ENCODE measurements around the gene COL8A1.

DNA sequence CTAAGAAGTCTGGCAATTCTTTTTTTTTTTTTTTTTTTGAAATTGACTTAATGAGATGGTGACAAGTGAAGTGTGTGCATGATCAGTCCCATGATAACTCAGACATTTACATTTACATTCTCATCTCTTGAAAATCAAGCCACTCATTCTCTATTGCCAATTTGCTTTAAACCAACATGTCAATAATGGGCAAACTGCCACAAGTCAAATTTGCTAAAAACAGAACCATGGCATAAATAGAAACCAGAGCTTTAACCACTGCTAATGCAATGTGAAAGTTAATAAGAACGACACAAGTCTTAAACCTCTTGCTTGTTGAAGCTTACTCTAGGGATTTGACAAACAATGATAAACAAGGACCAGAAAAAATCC, 12.0 kb upstream of the COL8A1 start:
- TF ChIP-seq, protein P1, sequence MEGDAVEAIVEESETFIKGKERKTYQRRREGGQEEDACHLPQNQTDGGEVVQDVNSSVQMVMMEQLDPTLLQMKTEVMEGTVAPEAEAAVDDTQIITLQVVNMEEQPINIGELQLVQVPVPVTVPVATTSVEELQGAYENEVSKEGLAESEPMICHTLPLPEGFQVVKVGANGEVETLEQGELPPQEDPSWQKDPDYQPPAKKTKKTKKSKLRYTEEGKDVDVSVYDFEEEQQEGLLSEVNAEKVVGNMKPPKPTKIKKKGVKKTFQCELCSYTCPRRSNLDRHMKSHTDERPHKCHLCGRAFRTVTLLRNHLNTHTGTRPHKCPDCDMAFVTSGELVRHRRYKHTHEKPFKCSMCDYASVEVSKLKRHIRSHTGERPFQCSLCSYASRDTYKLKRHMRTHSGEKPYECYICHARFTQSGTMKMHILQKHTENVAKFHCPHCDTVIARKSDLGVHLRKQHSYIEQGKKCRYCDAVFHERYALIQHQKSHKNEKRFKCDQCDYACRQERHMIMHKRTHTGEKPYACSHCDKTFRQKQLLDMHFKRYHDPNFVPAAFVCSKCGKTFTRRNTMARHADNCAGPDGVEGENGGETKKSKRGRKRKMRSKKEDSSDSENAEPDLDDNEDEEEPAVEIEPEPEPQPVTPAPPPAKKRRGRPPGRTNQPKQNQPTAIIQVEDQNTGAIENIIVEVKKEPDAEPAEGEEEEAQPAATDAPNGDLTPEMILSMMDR (conservative IDR thresholded peaks at IDR 0.05 in 1 of 2, IDR thresholded peaks at IDR 0.05 in 1 of 2; ENCODE audit: extremely low read depth in 1 of 2, insufficient read depth in 1 of 2, low read depth in 1 of 2, low read length in 2 of 2) = no peak
- no peak for TF ChIP-seq EZH2 (IDR thresholded peaks at IDR 0.05; ENCODE audit: borderline replicate concordance, low read length)
